Nucleus accumbens (tissue), 56 donors: Measurements from ENCODE around the gene C1QTNF6.

Source experiments
- DNase-seq, 56 donors: peaks; one replicate each; lab custom pipeline; 2025; lab: John Stamatoyannopoulos, UW

The C1QTNF6 gene

GRCh38 chr22:37194750-37195149 lies 6.7 kb upstream of the C1QTNF6 start:
- no peak for DNase-seq

DNA sequence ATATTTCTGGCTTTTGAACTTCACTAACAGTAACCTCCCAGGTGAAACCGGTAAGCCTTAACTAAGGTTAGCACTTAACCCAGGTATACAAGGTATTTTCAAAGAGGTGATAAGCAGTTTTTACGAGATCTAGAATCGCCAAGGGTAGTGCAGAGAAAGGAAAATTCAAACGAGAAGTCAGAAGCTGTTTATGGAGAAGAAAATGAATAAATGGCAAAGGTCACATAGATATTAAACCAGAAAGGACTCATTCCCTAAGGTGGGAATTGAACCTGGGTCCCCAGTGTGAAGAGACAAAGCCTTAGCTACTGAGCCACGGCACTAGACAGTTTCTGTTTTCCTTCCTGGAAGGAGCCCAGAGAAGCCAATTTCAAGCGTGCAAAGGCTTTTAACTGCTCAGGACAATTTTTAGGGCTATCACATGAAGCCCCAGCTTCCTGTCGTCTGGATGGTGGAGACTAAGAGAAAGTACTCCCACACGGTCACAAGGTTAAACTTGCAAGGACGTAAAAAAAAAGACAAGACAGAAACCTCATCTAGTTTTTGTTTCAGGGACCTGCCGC lies 5.7 kb upstream of the C1QTNF6 start:
- peak in 1 of 56 donors; percentile 19 for DNase-seq

GRCh38 chr22:37192741-37193140 lies 4.7 kb upstream of the C1QTNF6 start:
- DNase-seq, result no peak

- DNase-seq, result no peak
Measured at GRCh38 chr22:37192204-37192603, 4.2 kb upstream of the C1QTNF6 start.

DNA sequence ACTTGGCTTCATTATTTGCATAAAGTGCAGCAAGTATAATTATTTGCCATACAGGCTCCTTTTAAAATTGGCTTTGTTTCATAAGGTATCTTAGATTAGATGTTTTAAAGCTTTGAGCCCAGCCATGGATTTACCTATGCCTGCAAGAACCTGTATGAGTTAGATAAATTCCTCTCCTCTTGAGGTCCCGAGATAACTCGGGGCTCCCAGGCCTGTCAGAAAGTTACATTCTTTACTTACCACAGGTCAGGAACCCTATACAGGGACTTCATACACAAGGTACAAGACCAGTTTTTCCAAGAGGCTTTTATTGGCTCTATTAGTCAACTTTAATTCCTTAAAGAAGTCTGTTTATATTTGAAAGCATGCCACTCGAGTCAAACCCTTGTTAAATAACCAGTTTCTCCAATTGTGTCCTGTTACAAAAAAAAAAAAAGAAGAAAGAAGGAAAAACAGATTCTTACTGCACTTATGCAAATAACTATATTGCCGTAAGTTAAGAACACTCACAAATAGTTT lies 2.3 kb upstream of the C1QTNF6 start:
- no peak for DNase-seq

DNA sequence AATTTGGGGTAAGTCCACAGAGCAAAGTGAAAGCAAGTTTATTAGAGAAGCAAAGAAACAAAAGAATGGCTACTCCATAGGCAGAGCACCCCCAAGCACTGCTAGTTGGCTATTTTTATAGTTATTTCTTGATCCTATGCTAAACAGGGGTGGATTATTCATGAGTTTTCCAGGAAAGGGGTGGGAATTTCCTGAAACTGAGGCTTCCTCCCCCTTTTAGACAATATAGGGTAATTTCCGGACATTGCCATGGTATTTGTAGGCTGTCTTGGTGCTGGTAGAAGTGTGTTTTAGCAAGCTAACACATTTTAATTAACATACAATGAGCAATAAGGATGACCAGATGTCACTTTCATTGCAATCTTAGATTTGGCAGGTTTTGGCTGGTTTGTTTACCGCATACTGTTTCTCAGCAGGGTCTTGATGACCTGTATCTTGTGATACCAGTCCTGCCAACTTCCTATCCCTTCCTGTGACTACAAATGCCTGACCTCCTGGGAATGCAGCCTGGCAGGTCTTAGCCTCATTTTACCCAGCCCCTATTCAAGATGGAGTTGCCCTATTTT lies 937 bp upstream of the C1QTNF6 start:
- DNase-seq, result no peak

- no peak for DNase-seq
Measured at GRCh38 chr22:37187552-37187890, 526 bp downstream of the C1QTNF6 start.

DNA sequence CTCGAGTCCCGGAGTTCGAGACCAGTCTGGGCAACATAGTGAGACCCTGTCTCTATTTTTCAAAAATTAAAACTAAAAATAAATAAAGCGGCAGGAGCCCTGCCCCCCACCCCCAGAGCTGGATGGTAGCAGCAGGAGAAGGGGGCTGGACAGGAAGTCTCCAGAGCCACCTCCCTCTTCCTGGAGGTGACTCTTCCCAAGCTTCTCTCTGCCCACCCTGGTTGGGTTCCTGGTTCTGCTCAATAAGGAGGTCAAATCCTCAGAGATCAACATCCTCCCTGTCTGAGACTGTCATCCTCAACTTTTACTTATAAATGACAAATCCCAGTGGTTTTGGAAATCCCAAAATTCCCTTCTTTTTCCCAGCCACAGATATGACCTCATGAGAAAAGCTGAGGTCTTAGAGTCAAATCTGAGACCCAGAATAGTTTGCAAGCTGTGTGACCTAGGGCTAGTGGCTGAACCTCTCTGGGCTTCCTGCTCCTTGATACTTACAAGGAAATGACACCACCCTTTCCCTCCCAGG lies 987 bp downstream of the C1QTNF6 start:
- DNase-seq, result no peak

- DNase-seq, result peak in 3 of 56 donors; percentile 9 to 14 (median 10)
Measured at GRCh38 chr22:37186228-37186996, 1.6 kb downstream of the C1QTNF6 start.

DNA sequence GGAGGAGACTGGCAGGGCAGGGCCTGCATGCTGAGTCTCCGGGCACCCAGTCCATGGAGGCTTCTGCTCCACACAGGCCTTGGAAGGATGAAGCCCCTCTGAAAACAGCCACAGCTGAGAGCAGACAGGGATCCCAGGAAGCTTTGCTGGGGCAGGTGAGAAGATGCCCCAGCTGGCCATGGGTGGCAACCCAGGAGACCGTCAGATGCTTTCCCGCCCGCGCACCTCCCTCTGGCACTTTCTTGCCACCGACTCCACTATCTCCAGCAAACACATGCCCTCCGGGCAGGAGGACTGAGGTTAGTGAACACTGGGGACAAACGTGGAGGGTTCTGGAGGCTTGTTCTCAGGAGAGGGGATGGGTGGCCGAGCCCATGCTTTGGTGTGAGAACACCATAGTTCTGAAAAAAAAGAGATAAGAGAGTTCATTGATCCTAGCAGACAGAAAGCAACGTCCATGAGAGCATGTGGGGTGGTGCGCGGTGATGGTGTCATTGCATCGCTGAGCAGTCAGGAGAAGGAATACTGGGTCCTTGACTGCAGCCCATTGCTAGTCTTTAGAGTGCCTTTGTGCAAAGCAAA lies 2.3 kb downstream of the C1QTNF6 start:
- no peak for DNase-seq

GRCh38 chr22:37184816-37185541 lies 3.1 kb downstream of the C1QTNF6 start:
- no peak for DNase-seq

- DNase-seq, result no peak
Measured at GRCh38 chr22:37184380-37184755, 3.7 kb downstream of the C1QTNF6 start.

GRCh38 chr22:37183432-37184379 lies 4.3 kb downstream of the C1QTNF6 start:
- no peak for DNase-seq

- no peak for DNase-seq
Measured at GRCh38 chr22:37182949-37183245, 5.2 kb downstream of the C1QTNF6 start.

DNA sequence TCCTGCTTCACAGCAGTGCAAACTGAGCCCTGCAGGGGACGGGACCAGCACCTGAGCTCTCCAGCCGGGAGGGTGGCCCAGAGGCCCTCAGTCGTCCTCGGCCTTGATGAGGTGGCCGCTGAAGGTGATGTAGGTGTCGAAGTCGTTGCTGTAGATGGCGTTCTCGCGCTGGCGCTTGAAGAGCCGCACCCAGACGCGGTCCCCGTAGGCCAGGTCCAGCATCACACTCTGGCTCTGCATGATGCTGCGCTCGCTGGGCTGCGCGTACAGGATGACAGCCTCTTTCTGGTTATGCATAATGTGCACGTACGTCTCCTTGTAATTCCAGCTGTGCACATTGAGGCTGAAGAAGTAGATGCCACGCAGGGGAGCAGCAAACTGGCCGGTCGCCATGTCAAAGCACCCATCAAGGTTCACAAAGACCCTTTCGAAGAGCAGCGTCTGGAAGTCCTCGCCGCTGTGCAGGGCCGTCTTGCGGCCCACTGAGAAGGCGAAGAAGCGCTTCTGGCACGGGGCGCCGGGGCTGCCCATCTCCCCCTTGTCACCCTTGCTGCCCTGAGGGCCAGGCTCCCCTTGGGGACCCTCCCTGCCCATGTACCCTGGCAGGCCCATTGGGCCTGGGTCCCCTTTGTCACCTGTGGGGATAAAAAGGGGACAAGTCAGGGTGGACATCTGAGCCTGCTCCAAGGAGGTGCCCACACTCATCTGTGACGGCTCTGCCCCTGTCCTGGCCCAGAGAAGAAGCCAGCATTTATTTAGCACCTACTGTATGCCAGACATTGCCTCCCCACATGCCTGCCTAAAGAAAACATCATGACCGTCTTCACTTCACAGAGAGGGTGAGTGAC lies 5.7 kb downstream of the C1QTNF6 start:
- no peak for DNase-seq

GRCh38 chr22:37181681-37182080 lies 6.4 kb downstream of the C1QTNF6 start:
- DNase-seq, result no peak

GRCh38 chr22:37180531-37181231 lies 7.4 kb downstream of the C1QTNF6 start:
- DNase-seq, result no peak
